A549 (cell line): ENCODE results near the gene NDUFS8. TPM values are rescaled to one million over a fixed set of nuclear protein-coding genes. Genes with fewer than 3 reads are reported as not detected.

ENCODE experiments used
- ATAC-seq, 2 experiments: fragments of 200-7000 bp in 1 of 2; fragments of >200 bp in 1 of 2; cut with Nextera tagmentation in 1 of 2; cut with Tn5 transposase in 1 of 2; 3 replicates each; pipeline versions ENCODE4 v1.8.0 to v1.9.1; 2018 to 2020; ENCODE audit warnings: mild to moderate bottlenecking in 1 of 2, moderate library complexity in 1 of 2
- CTCF ChIA-PET: fragments of 300-600 bp; sonication (Branson Sonifier 250); formaldehyde crosslinking; extraction: SDS; loops from one replicate; lab custom pipeline; 2021; ENCODE audit warnings: antibody characterized with exemption, inconsistent platforms; lab: Yijun Ruan, JAX
- POLR2A ChIA-PET: fragments of 350-600 bp; formaldehyde crosslinking; extraction: SDS; loops from one replicate; lab custom pipeline; 2021; ENCODE audit warnings: antibody characterized with exemption, inconsistent platforms; lab: Yijun Ruan, JAX
- DNase-seq, 2 experiments: peaks; one replicate each; pipeline versions ENCODE4 v3.0.0 to v3.0.0-alpha.2; 2011 to 2016; ENCODE audit warnings: low read depth in 1 of 2, low spot score in 1 of 2
- FAIRE-seq: peaks from 2 replicates; lab custom pipeline; 2011; peaks lifted over from hg19 to GRCh38; lab: Jason Lieb, UNC
- H3K27ac ChIP-seq, 2 experiments: fragments of >200 bp; sonication (Bioruptor Twin); formaldehyde crosslinking; 3 replicates each; pipeline ENCODE4 v1.5.1; 2016 to 2017
- H3K4me1 ChIP-seq: fragments of >200 bp; sonication (Bioruptor Twin); formaldehyde crosslinking; 3 replicates; pipeline ENCODE4 v1.6.1; 2016
- H3K4me2 ChIP-seq: fragments of >200 bp; sonication (Bioruptor Twin); formaldehyde crosslinking; 3 replicates; pipeline ENCODE4 v1.6.1; 2016
- H3K4me3 ChIP-seq: fragments of >200 bp; sonication (Bioruptor Twin); formaldehyde crosslinking; 3 replicates; pipeline ENCODE4 v1.5.1; 2016
- H3K9me3 ChIP-seq: fragments of >200 bp; sonication (Bioruptor Twin); formaldehyde crosslinking; 3 replicates; pipeline ENCODE4 v1.6.1; 2016
- BCL3 ChIP-seq: fragments of >200 bp; sonication (Bioruptor Twin); formaldehyde crosslinking; IDR thresholded peaks from 3 replicates; pipeline ENCODE4 v1.6.1; 2016
- BHLHE40 ChIP-seq: IDR thresholded peaks from 2 replicates; pipeline ENCODE4 v1.6.1; 2012; ENCODE audit warnings: low read depth, low read length, inconsistent platforms
- CBX2 ChIP-seq: fragments of 200-600 bp; sonication (generic); IDR thresholded peaks from 2 replicates; pipeline ENCODE4 v1.6.1; 2016; ENCODE audit warnings: low read depth, mild to moderate bottlenecking, borderline replicate concordance
- CTCF ChIP-seq: fragments of >200 bp; sonication (Bioruptor Twin); formaldehyde crosslinking; IDR thresholded peaks from 3 replicates; pipeline ENCODE4 v1.5.1; 2016
- ELK1 ChIP-seq: fragments of 150-350 bp; IDR thresholded peaks from 2 replicates; pipeline ENCODE4 v1.6.1; 2014; ENCODE audit warnings: low read depth, mild to moderate bottlenecking, low read length
- EP300 ChIP-seq, 2 experiments: fragments of >200 bp; sonication (Bioruptor Twin); formaldehyde crosslinking; IDR thresholded peaks; 2 replicates in 1 of 2; 3 replicates in 1 of 2; pipeline ENCODE4 v1.6.1; 2016 to 2017
- FOSB ChIP-seq: fragments of 250-450 bp; sonication (Bioruptor Pico); IDR thresholded peaks from 2 replicates; pipeline ENCODE4 v1.5.0; 2020; ENCODE audit warnings: mild to moderate bottlenecking, moderate library complexity
- GATA3 ChIP-seq: IDR thresholded peaks from 2 replicates; pipeline ENCODE4 v1.6.1; 2012; ENCODE audit warnings: borderline replicate concordance
- HES2 ChIP-seq: fragments of >200 bp; sonication (Bioruptor Twin); formaldehyde crosslinking; IDR thresholded peaks from 2 replicates; pipeline ENCODE4 v1.6.1; 2016
- HMGXB4 ChIP-seq: fragments of 250-450 bp; sonication (Bioruptor Pico); IDR thresholded peaks from 2 replicates; pipeline ENCODE4 v1.5.0; 2021; ENCODE audit warnings: mild to moderate bottlenecking, moderate library complexity, borderline replicate concordance
- HOXA7 ChIP-seq: fragments of 250-450 bp; sonication (Bioruptor Pico); IDR thresholded peaks from 2 replicates; pipeline ENCODE4 v1.5.0; 2020; ENCODE audit warnings: mild to moderate bottlenecking, moderate library complexity
- HOXB5 ChIP-seq: fragments of 250-450 bp; sonication (Bioruptor Pico); IDR thresholded peaks from 2 replicates; pipeline ENCODE4 v1.5.0; 2020; ENCODE audit warnings: mild to moderate bottlenecking, moderate library complexity
- JUN ChIP-seq, 2 experiments: fragments of >200 bp; sonication (Bioruptor Twin); formaldehyde crosslinking; IDR thresholded peaks; 2 replicates in 1 of 2; 3 replicates in 1 of 2; pipeline ENCODE4 v1.6.1; 2016 to 2017
- KDM5A ChIP-seq: fragments of 200-600 bp; sonication (generic); IDR thresholded peaks from 2 replicates; pipeline ENCODE4 v1.6.1; 2016; ENCODE audit warnings: antibody characterized with exemption, mild to moderate bottlenecking
- MAX ChIP-seq: IDR thresholded peaks from 2 replicates; pipeline ENCODE4 v1.6.1; 2012
- NR3C1 ChIP-seq: fragments of >200 bp; sonication (Bioruptor Twin); formaldehyde crosslinking; IDR thresholded peaks from 3 replicates; pipeline ENCODE4 v1.6.1; 2017
- PBX3 ChIP-seq: IDR thresholded peaks from 2 replicates; pipeline ENCODE4 v1.6.1; 2012
- PHF8 ChIP-seq: fragments of 200-600 bp; sonication (generic); IDR thresholded peaks from 2 replicates; pipeline ENCODE4 v1.6.1; 2016; ENCODE audit warnings: low read depth, mild to moderate bottlenecking, antibody characterized with exemption, moderate library complexity, borderline replicate concordance
- POLR2AphosphoS2 ChIP-seq: conservative IDR thresholded peaks from 2 replicates; pipeline ENCODE4 v1.6.1; 2012; ENCODE audit warnings: low read length, improper control_type of control experiment, inconsistent platforms
- RAD21 ChIP-seq, 2 experiments: fragments of >200 bp in 1 of 2; sonication (Bioruptor Twin) in 1 of 2; formaldehyde crosslinking in 1 of 2; IDR thresholded peaks in 1 of 2; conservative IDR thresholded peaks in 1 of 2; 2 replicates in 1 of 2; 3 replicates in 1 of 2; pipeline ENCODE4 v1.6.1; 2012 to 2018; ENCODE audit warnings: inconsistent platforms in 1 of 2
- RARB ChIP-seq: fragments of 250-450 bp; sonication (Bioruptor Pico); IDR thresholded peaks from 2 replicates; pipeline ENCODE4 v1.8.0; 2021; ENCODE audit warnings: mild to moderate bottlenecking, moderate library complexity
- RCOR1 ChIP-seq: fragments of 150-350 bp; IDR thresholded peaks from 2 replicates; pipeline ENCODE4 v1.6.1; 2014; ENCODE audit warnings: antibody characterized with exemption, low read length, low read depth
- SMC3 ChIP-seq: fragments of >200 bp; sonication (Bioruptor Twin); formaldehyde crosslinking; IDR thresholded peaks from 3 replicates; pipeline ENCODE4 v1.6.1; 2018; ENCODE audit warnings: inconsistent platforms
- ZC3H11A ChIP-seq: fragments of 450-650 bp; IDR thresholded peaks from 2 replicates; pipeline ENCODE4 v1.6.1; 2014; ENCODE audit warnings: antibody characterized with exemption, mild to moderate bottlenecking
- ZFP36 ChIP-seq: fragments of 450-650 bp; IDR thresholded peaks from 2 replicates; pipeline ENCODE4 v1.6.1; 2014; ENCODE audit warnings: borderline replicate concordance; ENCODE audit not compliant: partially characterized antibody
- ZNF302 ChIP-seq: fragments of 250-450 bp; sonication (Bioruptor Pico); IDR thresholded peaks from 2 replicates; pipeline ENCODE4 v1.9.0; 2021; ENCODE audit warnings: inconsistent platforms, mild to moderate bottlenecking, moderate library complexity
- WGBS: methylation state at CpG from one replicate; pipeline ENCODE4 v1.1.6; 2017; ENCODE audit errors: missing lambda C conversion rate; 5-methylcytosine and 5-hydroxymethylcytosine counted together
- polyA plus RNA-seq, 4 experiments: library from polyadenylated mRNA; depleted of rRNA in 3 of 4; stranded (reverse); fragments of >200 nt; fragmentation: RNase III in 1 of 4; extraction: RNeasy Plus Mini Kit Qiagen cat#74134 plus additional on column Dnase treatment in 1 of 4; gene quantifications; 2 replicates in 3 of 4; 3 replicates in 1 of 4; pipeline ENCODE4 v1.2.3, GENCODE V29; 2011 to 2017

NDUFS8 gene
- polyA plus RNA-seq, 2 of the 4 experiments (the other 2 are of a cell fraction) = 71.0 to 298 TPM

GRCh38 chr11:68009391-68010089 is 20.9 kb upstream of the NDUFS8 start:
- WGBS = 8% methylated on average over 12 of the region's 12 CpGs
- ATAC-seq (no peak), DNase-seq (peak in 1 of 2 experiments; percentile 76), FAIRE-seq (no peak)
- ChIA-PET POLR2A (interaction anchor here (0.8 to 3.1 kb wide), 12 partner anchors 10 to 636 kb away, joined by 3 to 22 read pairs (median 10); partner anchors contain the start of genes CLCF1, NDUFS8 and TCIRG1), CTCF (interaction anchor here (0.6 to 10.7 kb wide), 22 partner anchors 7 to 205 kb away, joined by 3 to 204 read pairs (median 4); partner anchors contain the start of gene TCIRG1)
- peak overlapping the region; percentile 99 to 100 for H3K27ac ChIP-seq
- TF ChIP-seq EP300 (IDR thresholded peaks at IDR 0.05) = no peak
- no peak for TF ChIP-seq JUN (IDR thresholded peaks at IDR 0.05)
- peak; percentile 58 for TF ChIP-seq SMC3
- TF ChIP-seq ZC3H11A = no peak
- no peak for TF ChIP-seq PBX3
- TF ChIP-seq ELK1 = no peak
- TF ChIP-seq PHF8 = no peak
- peak; percentile 16; the same call in 1 of the 2 replicates for TF ChIP-seq FOSB (CRISPR knock-in tag)
- no peak for TF ChIP-seq KDM5A
- TF ChIP-seq BCL3 = no peak
- TF ChIP-seq ZFP36 = no peak
- no peak for TF ChIP-seq HMGXB4 (CRISPR knock-in tag)
- TF ChIP-seq RARB (CRISPR knock-in tag) = 0 out of 2 replicates have a peak, but pooled peaks have one; percentile 64
- TF ChIP-seq RCOR1 = no peak
- no peak for TF ChIP-seq CBX2
- TF ChIP-seq HES2 = no peak
- TF ChIP-seq HOXA7 (CRISPR knock-in tag) = peak; percentile 68; the same call in 1 of the 2 replicates
- peak; percentile 73 to 77 for TF ChIP-seq RAD21 (conservative IDR thresholded peaks at IDR 0.05 in 1 of 2, IDR thresholded peaks at IDR 0.05 in 1 of 2)
- TF ChIP-seq GATA3 = no peak
- peak; percentile 74 for TF ChIP-seq CTCF
- TF ChIP-seq HOXB5 (CRISPR knock-in tag) = no peak
- TF ChIP-seq BHLHE40 = peak; percentile 30; the same call in 1 of the 2 replicates
- TF ChIP-seq ZNF302 (CRISPR knock-in tag) = no peak
- TF ChIP-seq NR3C1 = no peak
- TF ChIP-seq POLR2AphosphoS2 = no peak
- TF ChIP-seq MAX = no peak; the same call in 1 of the 2 replicates
- H3K9me3 ChIP-seq = no peaks in the 10 kb centered on the region
- peak overlapping the region; percentile 96 for H3K4me2 ChIP-seq
- peak overlapping the region; percentile 66 for H3K4me3 ChIP-seq
- H3K4me1 ChIP-seq = peaks cover 71% of the 10 kb centered on the region
